DOHH2 (cell line): Measurements from ENCODE around the gene DDIAS.
"Not testable (repeated sequence)": the region's sequence is repeated elsewhere in the genome, so short reads cannot be mapped to it uniquely, and the experiment has no call there.

Experiments used
- H3F3A ChIP-seq: fragments of 200-600 bp; sonication (generic), shearing (Covaris generic); 2 replicates; pipeline ENCODE4 v1.6.0; 2016; ENCODE audit warnings: antibody characterized with exemption, mild to moderate bottlenecking; ENCODE audit not compliant: control insufficient read depth, insufficient read depth
- H3K27ac ChIP-seq: fragments of 200-600 bp; sonication (generic); 2 replicates; pipeline ENCODE4 v1.5.1; 2014; ENCODE audit warnings: low read depth, mild to moderate bottlenecking, low read length, moderate library complexity
- H3K27me3 ChIP-seq: fragments of 200-600 bp; sonication (generic); 2 replicates; pipeline ENCODE4 v1.6.1; 2014; ENCODE audit warnings: mild to moderate bottlenecking, low read length, mixed read lengths; ENCODE audit not compliant: control insufficient read depth
- H3K36me3 ChIP-seq: fragments of 200-600 bp; sonication (generic); 2 replicates; pipeline ENCODE4 v1.6.1; 2014; ENCODE audit warnings: mild to moderate bottlenecking, low read length, moderate library complexity, mixed read lengths; ENCODE audit not compliant: control insufficient read depth
- H3K4me1 ChIP-seq: fragments of 200-600 bp; sonication (generic); 2 replicates; pipeline ENCODE4 v1.6.1; 2014; ENCODE audit warnings: mild to moderate bottlenecking, low read length, mixed read lengths; ENCODE audit not compliant: control insufficient read depth
- H3K4me2 ChIP-seq: fragments of 200-600 bp; sonication (generic); 2 replicates; pipeline ENCODE4 v1.6.0; 2014; ENCODE audit warnings: mild to moderate bottlenecking, low read length, moderate library complexity
- H3K4me3 ChIP-seq: fragments of 200-600 bp; sonication (generic); 2 replicates; pipeline ENCODE4 v1.5.1; 2014; ENCODE audit warnings: mild to moderate bottlenecking, low read length, mixed read lengths
- H3K79me2 ChIP-seq: fragments of 200-600 bp; sonication (generic); 2 replicates; pipeline ENCODE4 v1.6.1; 2014; ENCODE audit warnings: mild to moderate bottlenecking, low read length, mixed read lengths; ENCODE audit not compliant: control insufficient read depth
- H3K9me2 ChIP-seq: fragments of 200-600 bp; sonication (generic); replicated peaks from 2 replicates; pipeline ENCODE4 v1.6.1; 2014; ENCODE audit warnings: mild to moderate bottlenecking, low read length, mixed read lengths; ENCODE audit not compliant: control insufficient read depth
- H3K9me3 ChIP-seq: fragments of 200-600 bp; sonication (generic); 2 replicates; pipeline ENCODE4 v1.6.1; 2014; ENCODE audit warnings: antibody characterized with exemption, low read length, mixed read lengths; ENCODE audit not compliant: control insufficient read depth, insufficient read depth
- H4K20me1 ChIP-seq: fragments of 200-600 bp; sonication (generic); 2 replicates; pipeline ENCODE4 v1.6.0; 2014; ENCODE audit warnings: low read depth, mild to moderate bottlenecking, antibody characterized with exemption, low read length, moderate library complexity; ENCODE audit not compliant: control insufficient read depth, insufficient read depth
- EZH2phosphoT487 ChIP-seq: fragments of 200-600 bp; sonication (generic); IDR thresholded peaks from 2 replicates; pipeline ENCODE4 v1.6.1; 2017; ENCODE audit warnings: borderline replicate concordance, mild to moderate bottlenecking, antibody characterized with exemption, low read length, moderate library complexity, mixed read lengths
- TF ChIP-seq, protein P1 (sequence below): fragments of 200-600 bp; sonication (generic); IDR thresholded peaks from one replicate; pipeline ENCODE4 v1.5.1; 2014; ENCODE audit warnings: antibody characterized with exemption, mild to moderate bottlenecking, low read depth, low read length; ENCODE audit not compliant: poor library complexity, severe bottlenecking

The DDIAS gene

DNA sequence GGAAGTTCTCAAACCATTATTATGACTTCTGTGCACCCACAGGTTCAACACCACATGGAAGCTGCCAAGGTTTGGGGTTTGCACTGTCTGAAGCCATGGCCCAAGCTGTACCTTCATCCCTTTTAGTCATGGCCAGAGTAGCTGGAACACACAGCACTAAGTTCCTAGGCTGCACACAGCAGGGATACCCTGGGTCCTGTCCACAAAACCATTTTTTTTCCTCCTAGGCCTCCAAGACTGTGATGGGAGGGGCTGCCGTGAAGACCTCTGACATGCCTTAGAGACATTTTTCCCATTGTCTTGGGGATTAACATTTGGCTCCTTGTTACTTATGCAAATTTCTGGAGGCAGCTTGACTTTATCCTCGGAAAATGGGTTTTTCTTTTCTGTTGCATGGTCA, 42.7 kb downstream of the DDIAS start:
- peaks cover 28% of the 10 kb centered on the region for H3K4me1 ChIP-seq
- no peak overlapping the region for H3K4me3 ChIP-seq
- H4K20me1 ChIP-seq: no peaks in the 10 kb centered on the region
- no peaks in the 10 kb centered on the region for H3K9me2 ChIP-seq
- TF ChIP-seq, protein P1, sequence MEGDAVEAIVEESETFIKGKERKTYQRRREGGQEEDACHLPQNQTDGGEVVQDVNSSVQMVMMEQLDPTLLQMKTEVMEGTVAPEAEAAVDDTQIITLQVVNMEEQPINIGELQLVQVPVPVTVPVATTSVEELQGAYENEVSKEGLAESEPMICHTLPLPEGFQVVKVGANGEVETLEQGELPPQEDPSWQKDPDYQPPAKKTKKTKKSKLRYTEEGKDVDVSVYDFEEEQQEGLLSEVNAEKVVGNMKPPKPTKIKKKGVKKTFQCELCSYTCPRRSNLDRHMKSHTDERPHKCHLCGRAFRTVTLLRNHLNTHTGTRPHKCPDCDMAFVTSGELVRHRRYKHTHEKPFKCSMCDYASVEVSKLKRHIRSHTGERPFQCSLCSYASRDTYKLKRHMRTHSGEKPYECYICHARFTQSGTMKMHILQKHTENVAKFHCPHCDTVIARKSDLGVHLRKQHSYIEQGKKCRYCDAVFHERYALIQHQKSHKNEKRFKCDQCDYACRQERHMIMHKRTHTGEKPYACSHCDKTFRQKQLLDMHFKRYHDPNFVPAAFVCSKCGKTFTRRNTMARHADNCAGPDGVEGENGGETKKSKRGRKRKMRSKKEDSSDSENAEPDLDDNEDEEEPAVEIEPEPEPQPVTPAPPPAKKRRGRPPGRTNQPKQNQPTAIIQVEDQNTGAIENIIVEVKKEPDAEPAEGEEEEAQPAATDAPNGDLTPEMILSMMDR: no peak
- TF ChIP-seq EZH2phosphoT487: no peak
- H3F3A ChIP-seq: peaks cover 7% of the 10 kb centered on the region
- H3K27ac ChIP-seq: no peak overlapping the region
- no peaks in the 10 kb centered on the region for H3K9me3 ChIP-seq
- H3K79me2 ChIP-seq: no peaks in the 10 kb centered on the region
- H3K4me2 ChIP-seq: no peak overlapping the region
- no peaks in the 10 kb centered on the region for H3K36me3 ChIP-seq
- H3K27me3 ChIP-seq: no peaks in the 10 kb centered on the region

DNA sequence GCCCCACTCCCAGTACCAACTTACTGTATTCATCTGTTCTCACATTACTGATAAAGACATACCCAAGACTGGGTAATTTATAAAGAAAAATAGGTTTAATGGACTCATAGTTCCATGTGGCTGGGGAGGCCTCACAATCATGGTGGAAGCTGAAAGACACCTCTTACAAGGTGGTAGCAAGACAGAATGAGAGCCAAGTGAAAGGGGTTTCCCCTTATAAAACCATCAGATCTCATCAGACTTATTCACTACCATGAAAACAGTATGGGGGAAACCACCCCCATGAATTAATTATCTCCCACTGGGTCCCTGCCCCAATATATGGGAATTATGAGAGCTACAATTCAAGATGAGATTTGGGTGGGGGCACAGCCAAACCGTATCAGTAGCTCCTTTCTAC, 43.5 kb downstream of the DDIAS start:
- not testable (repeated sequence) for H4K20me1 ChIP-seq, H3K27ac ChIP-seq, H3K36me3 ChIP-seq, H3K9me3 ChIP-seq, H3K79me2 ChIP-seq, H3K4me3 ChIP-seq, H3K9me2 ChIP-seq, H3K4me2 ChIP-seq, H3K27me3 ChIP-seq
- Histone ChIP-seq H3K4me1 (peaks cover 28% of the 10 kb centered on the region), H3F3A (peaks cover 10% of the 10 kb centered on the region)

DNA sequence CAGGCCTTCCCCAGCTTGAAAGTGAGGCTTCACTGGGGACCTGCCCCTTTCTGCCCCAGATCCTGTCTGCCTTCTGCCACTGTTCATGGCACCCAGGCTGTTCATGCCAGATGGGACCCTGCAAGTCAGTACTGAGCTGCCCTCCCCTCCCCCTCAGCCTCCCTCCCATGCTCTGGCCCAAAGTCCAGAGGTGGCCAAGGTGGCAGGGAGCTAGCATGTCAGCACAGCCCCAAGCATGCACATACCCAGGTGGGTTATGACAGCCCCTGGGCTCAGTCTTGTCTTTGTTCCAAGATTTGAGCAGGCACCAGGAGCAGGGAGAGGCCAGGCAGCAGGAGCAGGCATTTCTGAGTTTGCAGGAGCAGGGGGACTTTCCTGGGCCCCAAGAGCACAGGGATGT, 44.1 kb downstream of the DDIAS start:
- H3K9me3 ChIP-seq: no peaks in the 10 kb centered on the region
- peaks cover 10% of the 10 kb centered on the region for H3F3A ChIP-seq
- H3K27me3 ChIP-seq: no peaks in the 10 kb centered on the region
- TF ChIP-seq, protein P1: no peak
- no peak for TF ChIP-seq EZH2phosphoT487
- H3K4me1 ChIP-seq: peaks cover 28% of the 10 kb centered on the region
- no peaks in the 10 kb centered on the region for H4K20me1 ChIP-seq
- no peaks in the 10 kb centered on the region for H3K9me2 ChIP-seq
- no peaks in the 10 kb centered on the region for H3K79me2 ChIP-seq
- H3K27ac ChIP-seq: no peak overlapping the region
- H3K4me2 ChIP-seq: peak overlapping the region; percentile 19; the same call in 1 of the 2 replicates
- no peaks in the 10 kb centered on the region for H3K36me3 ChIP-seq
- H3K4me3 ChIP-seq: no peak overlapping the region

DNA sequence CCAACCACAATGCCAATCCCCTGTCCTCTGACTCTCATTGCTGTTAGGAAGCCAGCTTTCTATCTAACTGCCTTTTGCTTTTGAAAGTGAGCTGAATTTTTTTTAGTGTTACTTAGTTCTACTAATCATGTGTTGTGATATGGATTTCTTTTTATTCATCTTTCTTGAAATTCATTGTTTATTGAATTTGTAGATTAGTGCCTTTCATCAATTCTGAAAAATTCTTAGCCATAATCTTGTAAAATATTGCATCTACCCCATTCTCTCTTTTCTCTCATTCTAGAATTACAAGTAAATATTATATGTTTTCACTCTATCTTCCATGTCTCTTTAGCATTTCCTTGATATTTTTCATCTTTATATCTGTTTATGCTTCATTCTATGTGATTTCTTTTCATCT, 47.8 kb downstream of the DDIAS start:
- H3K4me3 ChIP-seq: no peak overlapping the region
- H3K36me3 ChIP-seq: no peaks in the 10 kb centered on the region
- H4K20me1 ChIP-seq: no peaks in the 10 kb centered on the region
- no peaks in the 10 kb centered on the region for H3K9me2 ChIP-seq
- no peak overlapping the region for H3K27ac ChIP-seq
- H3K4me1 ChIP-seq: peaks cover 42% of the 10 kb centered on the region
- H3K4me2 ChIP-seq: no peak overlapping the region
- no peaks in the 10 kb centered on the region for H3K79me2 ChIP-seq
- no peaks in the 10 kb centered on the region for H3K27me3 ChIP-seq
- peaks cover 10% of the 10 kb centered on the region for H3F3A ChIP-seq
- no peaks in the 10 kb centered on the region for H3K9me3 ChIP-seq
- no peak for TF ChIP-seq EZH2phosphoT487
- TF ChIP-seq, protein P1: no peak

DNA sequence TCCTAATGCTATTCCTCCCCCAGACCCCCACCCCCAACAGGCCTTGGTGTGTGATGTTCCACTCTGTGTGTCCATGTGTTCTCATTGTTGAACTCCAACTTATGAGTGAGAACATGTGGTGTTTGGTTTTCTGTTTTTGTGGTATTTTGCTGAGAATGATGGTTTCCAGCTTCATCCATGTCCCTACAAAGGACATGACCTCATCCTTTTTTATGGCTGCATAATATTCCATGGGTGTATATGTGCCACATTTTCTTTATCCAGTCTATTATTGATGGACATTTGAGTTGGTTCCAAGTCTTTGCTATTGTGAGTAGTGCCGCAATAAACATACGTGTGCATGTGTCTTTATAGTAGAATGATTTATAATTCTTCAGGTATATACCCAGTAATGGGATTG, 49.0 kb downstream of the DDIAS start:
- Histone ChIP-seq H3K4me1 (peaks cover 46% of the 10 kb centered on the region), H3F3A (peaks cover 10% of the 10 kb centered on the region)
- not testable (repeated sequence) for H4K20me1 ChIP-seq, H3K9me3 ChIP-seq, H3K9me2 ChIP-seq, H3K36me3 ChIP-seq, H3K4me2 ChIP-seq, H3K4me3 ChIP-seq, H3K27me3 ChIP-seq, H3K27ac ChIP-seq, H3K79me2 ChIP-seq

DNA sequence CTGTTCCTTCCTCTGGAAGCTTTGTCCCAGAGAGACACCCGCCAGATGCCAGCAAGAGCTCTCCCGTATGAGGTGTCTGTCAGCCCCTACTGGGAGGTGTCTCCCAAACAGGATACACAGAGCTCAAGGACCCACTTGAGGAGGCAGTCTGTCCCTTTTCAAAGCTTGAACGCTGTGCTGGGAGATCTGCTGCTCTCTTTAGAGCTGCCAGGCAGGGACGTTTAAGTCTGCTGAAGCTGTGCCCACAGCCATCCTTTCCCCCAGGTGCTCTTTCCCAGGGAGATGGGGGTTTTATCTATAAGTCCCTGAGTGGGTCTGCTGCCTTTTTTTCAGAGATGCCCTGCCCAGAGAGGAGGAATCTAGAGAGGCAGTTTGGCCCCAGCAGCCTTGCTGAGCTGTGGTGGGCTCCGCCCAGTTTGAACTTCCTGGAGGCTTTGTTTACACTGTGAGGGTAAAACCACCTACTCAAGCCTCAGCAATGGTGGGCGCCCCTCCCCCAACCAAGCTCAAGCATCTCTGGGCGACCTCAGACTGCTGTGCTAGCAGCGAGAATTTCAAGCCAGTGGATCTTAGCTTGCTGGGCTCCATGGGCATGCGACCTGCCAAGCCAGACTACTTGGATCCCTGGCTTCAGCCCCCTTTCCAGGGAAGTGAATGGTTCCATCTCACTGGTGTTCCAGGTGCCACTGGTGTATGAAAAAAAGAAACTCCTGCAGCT, 54.4 kb downstream of the DDIAS start:
- H3K36me3 ChIP-seq, H3K79me2 ChIP-seq, H3K9me2 ChIP-seq, H3K9me3 ChIP-seq, H3K27me3 ChIP-seq, H4K20me1 ChIP-seq: not testable (repeated sequence)
- peaks cover 12% of the 10 kb centered on the region; the same call in 1 of the 2 replicates for H3F3A ChIP-seq
- peak overlapping the region; percentile 36 for H3K27ac ChIP-seq
- peaks cover 60% of the 10 kb centered on the region for H3K4me1 ChIP-seq
- peak overlapping the region; percentile 59 for H3K4me2 ChIP-seq
- H3K4me3 ChIP-seq: peak overlapping the region; percentile 58
